Measurements from ENCODE around the gene CXCR2. TPM values are rescaled to one million over a fixed set of nuclear protein-coding genes. Genes with fewer than 3 reads are reported as not detected.
"Not testable (repeated sequence)": the region's sequence is repeated elsewhere in the genome, so short reads cannot be mapped to it uniquely, and the experiment has no call there.

The CXCR2 gene
- total RNA-seq, 4 donors from 2014 or later: 0.24 to 4.8 (median 4.0) TPM

DNA sequence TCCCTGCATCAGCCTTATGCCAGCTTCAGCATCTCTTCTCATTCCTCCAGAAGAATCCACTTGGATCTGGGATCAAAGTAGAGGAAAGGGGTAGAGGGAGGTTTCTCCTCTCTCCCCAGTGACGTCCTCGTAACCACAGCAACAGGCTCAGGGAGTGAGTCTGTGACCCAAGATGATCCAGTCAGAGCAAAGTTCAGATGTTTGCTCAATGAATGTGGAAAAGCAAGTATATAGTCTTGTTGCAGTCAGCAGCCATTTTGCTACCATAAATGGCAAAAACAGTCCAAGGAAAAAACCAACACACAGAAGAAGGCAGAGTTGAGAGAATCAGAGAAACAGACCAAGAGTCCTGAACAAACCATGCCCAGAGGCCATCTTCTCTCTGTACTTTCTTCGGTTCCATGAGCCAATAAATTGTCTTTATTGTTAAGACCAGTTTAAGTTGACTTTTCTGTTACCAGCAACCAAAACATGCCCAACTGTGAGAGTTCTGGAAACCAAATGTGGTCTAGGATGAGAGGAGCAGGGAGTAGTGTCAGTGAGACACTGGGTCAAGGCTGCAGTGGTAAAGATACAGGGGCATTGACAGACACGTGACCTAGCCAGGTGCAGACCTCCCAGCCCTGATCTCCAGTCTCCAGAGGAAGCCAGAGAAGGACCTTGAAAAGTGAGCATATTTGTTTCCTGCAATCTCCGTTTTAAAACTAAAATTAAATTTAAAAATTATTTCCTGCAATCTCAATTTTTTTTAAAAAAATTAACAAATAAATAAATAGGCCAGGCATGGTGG, 44.1 kb downstream of the CXCR2 start:
- no peak overlapping the region for H3K4me3 ChIP-seq
- H3K27ac ChIP-seq: no peak overlapping the region
- H3K27me3 ChIP-seq: peaks cover 3% of the 10 kb centered on the region
- WGBS: 71% methylated on average over 5 of the region's 5 CpGs
- DNase-seq (ENCODE audit: low spot score in 2 of 2): no peak
- no peaks in the 10 kb centered on the region for H3K36me3 ChIP-seq
- TF ChIP-seq EP300 (IDR thresholded peaks at IDR 0.05) (no peak), POLR2A (IDR thresholded peaks at IDR 0.05) (no peak), POLR2AphosphoS5 (IDR thresholded peaks at IDR 0.05) (no peak)
- TF ChIP-seq, protein P1, sequence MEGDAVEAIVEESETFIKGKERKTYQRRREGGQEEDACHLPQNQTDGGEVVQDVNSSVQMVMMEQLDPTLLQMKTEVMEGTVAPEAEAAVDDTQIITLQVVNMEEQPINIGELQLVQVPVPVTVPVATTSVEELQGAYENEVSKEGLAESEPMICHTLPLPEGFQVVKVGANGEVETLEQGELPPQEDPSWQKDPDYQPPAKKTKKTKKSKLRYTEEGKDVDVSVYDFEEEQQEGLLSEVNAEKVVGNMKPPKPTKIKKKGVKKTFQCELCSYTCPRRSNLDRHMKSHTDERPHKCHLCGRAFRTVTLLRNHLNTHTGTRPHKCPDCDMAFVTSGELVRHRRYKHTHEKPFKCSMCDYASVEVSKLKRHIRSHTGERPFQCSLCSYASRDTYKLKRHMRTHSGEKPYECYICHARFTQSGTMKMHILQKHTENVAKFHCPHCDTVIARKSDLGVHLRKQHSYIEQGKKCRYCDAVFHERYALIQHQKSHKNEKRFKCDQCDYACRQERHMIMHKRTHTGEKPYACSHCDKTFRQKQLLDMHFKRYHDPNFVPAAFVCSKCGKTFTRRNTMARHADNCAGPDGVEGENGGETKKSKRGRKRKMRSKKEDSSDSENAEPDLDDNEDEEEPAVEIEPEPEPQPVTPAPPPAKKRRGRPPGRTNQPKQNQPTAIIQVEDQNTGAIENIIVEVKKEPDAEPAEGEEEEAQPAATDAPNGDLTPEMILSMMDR (IDR thresholded peaks at IDR 0.05): no peak
- peaks cover 7% of the 10 kb centered on the region for H3K4me1 ChIP-seq
- H3K9me3 ChIP-seq: no peaks in the 10 kb centered on the region

DNA sequence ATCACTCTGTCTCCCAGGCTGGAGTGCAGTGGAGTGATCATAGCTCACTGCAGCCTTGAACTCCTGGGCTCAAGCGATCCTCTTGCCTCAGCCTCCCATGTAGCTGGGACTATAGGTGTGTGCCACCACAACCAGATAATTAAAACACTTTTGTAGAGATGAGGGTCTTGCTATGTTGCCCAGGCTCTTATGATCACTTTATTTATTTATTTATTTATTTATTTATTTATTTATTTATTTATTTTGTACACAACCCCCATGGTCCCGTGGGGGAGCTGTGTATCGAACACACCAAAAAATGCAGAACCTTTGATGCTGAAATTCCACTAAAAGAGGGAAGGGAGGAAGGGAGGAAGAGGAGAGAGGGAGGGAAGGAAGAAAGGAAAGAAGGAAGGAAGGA, 45.9 kb downstream of the CXCR2 start:
- H3K36me3 ChIP-seq; H3K27ac ChIP-seq; DNase-seq (ENCODE audit: low spot score in 2 of 2); H3K4me1 ChIP-seq; H3K4me3 ChIP-seq; H3K9me3 ChIP-seq; H3K27me3 ChIP-seq: not testable (repeated sequence)
- 86% methylated on average over 3 of the region's 3 CpGs for WGBS

DNA sequence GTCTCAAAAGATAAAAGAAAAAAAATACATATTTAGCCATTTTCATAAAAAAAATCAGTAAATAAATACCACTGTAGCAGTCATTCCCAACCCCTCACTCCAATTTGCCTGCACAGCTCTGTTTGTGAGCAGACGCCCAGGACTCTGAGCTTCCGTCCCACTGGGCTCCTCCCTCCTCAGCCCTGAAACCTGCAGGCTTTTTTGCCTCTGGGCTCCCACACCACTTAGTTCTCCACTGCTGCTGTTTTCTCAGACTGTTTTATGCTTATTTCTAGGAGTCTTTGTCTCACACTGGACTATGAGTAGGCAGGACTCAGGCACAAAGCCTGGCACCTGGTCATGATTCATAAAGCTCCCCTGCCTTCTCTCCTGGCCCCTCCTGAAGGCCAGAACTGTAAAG, 47.0 kb downstream of the CXCR2 start:
- H3K36me3 ChIP-seq: no peaks in the 10 kb centered on the region
- no peaks in the 10 kb centered on the region for H3K9me3 ChIP-seq
- no peaks in the 10 kb centered on the region for H3K4me1 ChIP-seq
- 89% methylated on average over 2 of the region's 2 CpGs for WGBS
- no peak for TF ChIP-seq EP300 (IDR thresholded peaks at IDR 0.05)
- TF ChIP-seq, protein P1 (IDR thresholded peaks at IDR 0.05): no peak
- no peak for TF ChIP-seq POLR2AphosphoS5 (IDR thresholded peaks at IDR 0.05)
- no peak for TF ChIP-seq POLR2A (IDR thresholded peaks at IDR 0.05)
- DNase-seq (ENCODE audit: low spot score in 2 of 2): no peak
- no peak overlapping the region for H3K27ac ChIP-seq
- peaks cover 3% of the 10 kb centered on the region for H3K27me3 ChIP-seq
- H3K4me3 ChIP-seq: no peak overlapping the region

DNA sequence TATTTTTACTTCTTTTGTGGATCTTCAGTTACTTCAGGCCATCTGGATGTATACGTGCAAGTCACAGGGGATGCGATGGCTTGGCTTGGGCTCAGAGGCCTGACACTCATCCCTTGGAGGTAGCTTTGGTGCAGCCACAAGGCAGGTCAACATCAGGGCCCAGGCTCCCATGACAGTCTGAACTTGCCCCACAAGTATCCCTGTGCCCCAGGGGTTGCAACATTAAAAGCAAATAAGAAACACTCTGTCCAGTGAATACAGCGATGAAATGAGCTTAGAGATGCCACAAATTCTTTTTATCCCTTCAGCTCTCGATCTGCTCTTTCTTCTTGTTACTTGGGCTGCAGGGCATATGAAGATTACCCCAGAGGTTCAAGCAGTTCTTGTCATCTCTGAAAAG, 54.0 kb downstream of the CXCR2 start:
- H3K36me3 ChIP-seq: no peaks in the 10 kb centered on the region
- H3K9me3 ChIP-seq: no peaks in the 10 kb centered on the region
- peaks cover 4% of the 10 kb centered on the region for H3K4me1 ChIP-seq
- H3K4me3 ChIP-seq: no peak overlapping the region
- no peaks in the 10 kb centered on the region for H3K27me3 ChIP-seq
- TF ChIP-seq POLR2AphosphoS5 (IDR thresholded peaks at IDR 0.05) (no peak), EP300 (IDR thresholded peaks at IDR 0.05) (no peak), POLR2A (IDR thresholded peaks at IDR 0.05) (no peak)
- TF ChIP-seq, protein P1 (IDR thresholded peaks at IDR 0.05): no peak
- no peak overlapping the region for H3K27ac ChIP-seq
- DNase-seq (ENCODE audit: low spot score in 2 of 2): no peak
- 90% methylated on average over 4 of the region's 4 CpGs for WGBS

DNA sequence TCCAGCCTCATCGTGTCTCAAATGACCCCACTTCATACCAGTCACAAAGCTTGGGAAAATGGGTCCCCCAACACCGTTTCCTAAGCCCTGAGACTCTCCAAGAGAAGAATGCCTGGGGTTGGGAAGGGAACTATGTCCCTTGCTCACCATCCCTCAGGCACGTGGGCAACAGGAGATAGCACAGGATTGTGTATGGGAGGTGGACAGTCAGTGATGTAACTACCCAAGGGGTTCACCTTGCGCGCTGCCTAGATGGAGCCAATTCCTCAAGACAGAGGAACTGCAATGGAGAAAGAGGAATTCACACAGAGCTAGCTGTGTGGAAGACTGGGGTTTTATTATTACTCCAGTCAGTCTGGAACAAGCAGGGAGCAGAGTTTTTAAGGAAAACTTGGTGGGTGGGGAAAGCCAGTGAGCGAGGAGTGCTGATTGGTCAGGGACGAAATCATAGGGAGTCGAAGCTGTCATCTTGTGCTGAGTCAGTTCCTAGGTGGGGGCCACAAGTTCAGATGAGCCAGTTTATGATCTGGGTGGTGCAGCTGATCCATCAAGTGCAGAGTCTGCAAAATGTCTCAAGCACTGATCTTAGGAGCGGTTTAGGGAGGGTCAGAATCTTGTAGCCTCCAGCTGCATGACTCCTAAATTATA, 54.8 kb downstream of the CXCR2 start:
- Histone ChIP-seq H3K27me3 (no peaks in the 10 kb centered on the region), H3K27ac (no peak overlapping the region), H3K4me1 (peaks cover 4% of the 10 kb centered on the region), H3K36me3 (no peaks in the 10 kb centered on the region), H3K4me3 (no peak overlapping the region), H3K9me3 (no peaks in the 10 kb centered on the region)
- no peak for DNase-seq (ENCODE audit: low spot score in 2 of 2)
- TF ChIP-seq, protein P1 (IDR thresholded peaks at IDR 0.05): no peak
- no peak for TF ChIP-seq POLR2AphosphoS5 (IDR thresholded peaks at IDR 0.05)
- TF ChIP-seq POLR2A (IDR thresholded peaks at IDR 0.05): no peak
- no peak for TF ChIP-seq EP300 (IDR thresholded peaks at IDR 0.05)
- 55% methylated on average over 9 of the region's 9 CpGs for WGBS

Measured in suprapubic skin (tissue), 4 donors.